OCI-M2 (cell line): Measurements from ENCODE around the gene RUNX1.
"Not testable (repeated sequence)": the region's sequence is repeated elsewhere in the genome, so short reads cannot be mapped to it uniquely, and the experiment has no call there.

ENCODE experiments used
- DNase-seq: peaks from one replicate; lab custom pipeline; 2025; ENCODE audit not compliant: unreplicated experiment; lab: John Stamatoyannopoulos, UW

Gene RUNX1

GRCh38 chr21:34973685-34974084 is 75.4 kb downstream of the RUNX1 start:
- no peak for DNase-seq

- DNase-seq = no peak
These were observed 77.4 kb downstream of the RUNX1 start for GRCh38 chr21:34971656-34972055.

- no peak for DNase-seq
These were observed 78.5 kb downstream of the RUNX1 start for GRCh38 chr21:34970566-34970965.

GRCh38 chr21:34970167-34970500 is 79.0 kb downstream of the RUNX1 start:
- DNase-seq = no peak

- no peak for DNase-seq
These were observed 79.5 kb downstream of the RUNX1 start for GRCh38 chr21:34969423-34970166.

GRCh38 chr21:34968414-34969333 is 80.4 kb downstream of the RUNX1 start:
- no peak for DNase-seq

- no peak for DNase-seq
These were observed 81.4 kb downstream of the RUNX1 start for GRCh38 chr21:34967509-34968289.

GRCh38 chr21:34966881-34967280 is 82.2 kb downstream of the RUNX1 start:
- DNase-seq = not testable (repeated sequence)

- DNase-seq = no peak
These were observed 83.6 kb downstream of the RUNX1 start for GRCh38 chr21:34965200-34966174.

- no peak for DNase-seq
These were observed 86.4 kb downstream of the RUNX1 start for GRCh38 chr21:34962586-34963222.

GRCh38 chr21:34962136-34962535 is 87.0 kb downstream of the RUNX1 start:
- DNase-seq = no peak

- DNase-seq = no peak
These were observed 88.4 kb downstream of the RUNX1 start for GRCh38 chr21:34960687-34961086.

GRCh38 chr21:34959607-34960006 is 89.5 kb downstream of the RUNX1 start:
- DNase-seq = no peak

- no peak for DNase-seq
These were observed 91.1 kb downstream of the RUNX1 start for GRCh38 chr21:34958040-34958439.

- DNase-seq = no peak
These were observed 92.4 kb downstream of the RUNX1 start for GRCh38 chr21:34956416-34957316.

GRCh38 chr21:34953950-34954349 is 95.2 kb downstream of the RUNX1 start:
- no peak for DNase-seq

- DNase-seq = no peak
These were observed 96.4 kb downstream of the RUNX1 start for GRCh38 chr21:34952701-34953100.

- DNase-seq = not testable (repeated sequence)
These were observed 97.2 kb downstream of the RUNX1 start for GRCh38 chr21:34951868-34952267.

- no peak for DNase-seq
These were observed 98.1 kb downstream of the RUNX1 start for GRCh38 chr21:34950980-34951379.
